ENCODE data around the gene CHST3. TPM values are rescaled to one million over a fixed set of nuclear protein-coding genes. Genes with fewer than 3 reads are reported as not detected.
A peak's percentile ranks its signal among the peaks of the same experiment; 100 is the strongest.

Gene CHST3
- total RNA-seq, 1 experiment from 2014 or later = 44.6 TPM

- no TSS peak for BruUV-seq (replicated peaks)
- Histone ChIP-seq H3K27ac (ENCODE audit: low read length) (peak overlapping the region; percentile 97), H3K4me3 (ENCODE audit: low read depth in 2 of 2, low read length in 2 of 2) (peak overlapping the region; percentile 88 to 89), H3K9me3 (ENCODE audit: control insufficient read depth, insufficient read depth, low read depth, low read length) (no peaks in the 10 kb centered on the region), H3K36me3 (ENCODE audit: control insufficient read depth, insufficient read depth, low read length) (no peaks in the 10 kb centered on the region; the same call in none of the 2 replicates), H3K27me3 (ENCODE audit: control insufficient read depth, insufficient read depth, low read length) (no peaks in the 10 kb centered on the region), H3K4me1 (ENCODE audit: control insufficient read depth, insufficient read depth, low read length) (peaks cover 45% of the 10 kb centered on the region)
- TF ChIP-seq REST (IDR thresholded peaks at IDR 0.05; ENCODE audit: insufficient read depth in 1 of 2, low read depth in 2 of 2, low read length in 1 of 2) (no peak), POLR2AphosphoS5 (IDR thresholded peaks at IDR 0.05; ENCODE audit: low read depth, low read length) (no peak), TCF7L2 (IDR thresholded peaks at IDR 0.05; ENCODE audit: low read depth, low read length) (no peak), SIN3A (IDR thresholded peaks at IDR 0.05; ENCODE audit: borderline replicate concordance, insufficient read depth, low read depth, low read length) (no peak), CTCF (IDR thresholded peaks at IDR 0.05) (no peak)
- DNase-seq (ENCODE audit: low read depth, low spot score) (no peak), ATAC-seq (peak; percentile 46)
- ChIA-PET CTCF (interaction anchor here (0.6 to 1.7 kb wide), 2 partner anchors 75 to 84 kb away, joined by 3 to 5 read pairs; no protein-coding TSS in a partner anchor), POLR2A (interaction anchor here (0.6 kb wide), 1 partner anchor 98 kb away, joined by 3 read pairs; no protein-coding TSS in a partner anchor)
- intact Hi-C loops (cut with micrococcal nuclease; ENCODE audit: unreplicated experiment) (no loop called here), in situ Hi-C loops (cut with HindIII; ENCODE audit: low pct_unique_long_range_greater_than_20kb, low sequenced_read_pairs) (loop anchor here (25.0 kb wide), 1 partner anchor 347 kb away; no protein-coding TSS in a partner anchor)
These were observed 734 bp downstream of the CHST3 start for GRCh38 chr10:71964743-71965515.

- POLR2A ChIA-PET = interaction anchor here (0.7 kb wide), 1 partner anchor 308 kb away, joined by 3 read pairs; no protein-coding TSS in a partner anchor
- peak overlapping the region; percentile 97 for H3K27ac ChIP-seq (ENCODE audit: low read length)
- DNase-seq (ENCODE audit: low read depth, low spot score) (no peak), ATAC-seq (peak; percentile 10; the same call in 1 of the 2 replicates)
- H3K4me3 ChIP-seq (ENCODE audit: low read depth in 2 of 2, low read length in 2 of 2) = peak overlapping the region; percentile 88 to 89
- H3K9me3 ChIP-seq (ENCODE audit: control insufficient read depth, insufficient read depth, low read depth, low read length) = no peaks in the 10 kb centered on the region
- H3K36me3 ChIP-seq (ENCODE audit: control insufficient read depth, insufficient read depth, low read length) = no peaks in the 10 kb centered on the region; the same call in none of the 2 replicates
- no peaks in the 10 kb centered on the region for H3K27me3 ChIP-seq (ENCODE audit: control insufficient read depth, insufficient read depth, low read length)
- intact Hi-C loops (cut with micrococcal nuclease; ENCODE audit: unreplicated experiment) (no loop called here), in situ Hi-C loops (cut with HindIII; ENCODE audit: low pct_unique_long_range_greater_than_20kb, low sequenced_read_pairs) (loop anchor here (25.0 kb wide), 1 partner anchor 347 kb away; no protein-coding TSS in a partner anchor)
- peaks cover 52% of the 10 kb centered on the region for H3K4me1 ChIP-seq (ENCODE audit: control insufficient read depth, insufficient read depth, low read length)
- TF ChIP-seq TCF7L2 (IDR thresholded peaks at IDR 0.05; ENCODE audit: low read depth, low read length) (no peak), SIN3A (IDR thresholded peaks at IDR 0.05; ENCODE audit: borderline replicate concordance, insufficient read depth, low read depth, low read length) (0 out of 2 replicates have a peak, but pooled peaks have one; percentile 67)
- BruUV-seq (replicated peaks) = no TSS peak
- CTCF ChIA-PET = interaction anchor here (0.6 to 1.7 kb wide), 2 partner anchors 76 to 83 kb away, joined by 3 to 5 read pairs; no protein-coding TSS in a partner anchor
These were observed 1.4 kb downstream of the CHST3 start for GRCh38 chr10:71965623-71966022.

Measured in Panc1 (cell line).